Esophagus muscularis mucosa (tissue), 4 donors: ENCODE data around the gene IGSF21. TPM values are rescaled to one million over a fixed set of nuclear protein-coding genes. Genes with fewer than 3 reads are reported as not detected.

ENCODE experiments used
- DNase-seq: peaks from one replicate; pipeline ENCODE4 v3.0.0-alpha.2; 2017; ENCODE audit errors: extremely low spot score
- H3K27ac ChIP-seq, 4 donors: fragments of 200-600 bp; sonication (generic); replicated peaks in 1 of 4; 1 replicate in 3 of 4; 2 replicates in 1 of 4; pipeline ENCODE4 v1.5.1; 2016 to 2019; ENCODE audit warnings: mild to moderate bottlenecking in 1 of 4
- H3K27me3 ChIP-seq, 4 donors: fragments of 200-600 bp; sonication (generic); one replicate each; pipeline versions ENCODE4 v1.5.1 to v1.6.0; 2016 to 2019
- H3K36me3 ChIP-seq, 4 donors: fragments of 200-600 bp; sonication (generic); one replicate each; pipeline ENCODE4 v1.5.1; 2016 to 2019
- H3K4me1 ChIP-seq, 4 donors: fragments of 200-600 bp; sonication (generic); one replicate each; pipeline ENCODE4 v1.5.1; 2016 to 2019
- H3K4me3 ChIP-seq, 4 donors: fragments of 200-600 bp; sonication (generic); 1 replicate in 2 of 4; 2 replicates in 2 of 4; pipeline ENCODE4 v1.5.1; 2016 to 2019; ENCODE audit warnings: mild to moderate bottlenecking in 4 of 4, moderate library complexity in 1 of 4
- H3K9me3 ChIP-seq, 4 donors: fragments of 200-600 bp; sonication (generic); 1 replicate in 3 of 4; 2 replicates in 1 of 4; pipeline ENCODE4 v1.5.1; 2016 to 2019
- EP300 ChIP-seq: sonication (generic); formaldehyde crosslinking; IDR thresholded peaks from one replicate; pipeline ENCODE4 v1.6.1; 2017; ENCODE audit warnings: antibody characterized with exemption
- POLR2A ChIP-seq: fragments of 450-650 bp; IDR thresholded peaks from one replicate; pipeline ENCODE4 v1.6.1; 2017; ENCODE audit warnings: antibody characterized with exemption, moderate library complexity, mild to moderate bottlenecking, low read depth
- POLR2AphosphoS5 ChIP-seq, 2 donors: sonication (generic); formaldehyde crosslinking; IDR thresholded peaks; one replicate each; pipeline ENCODE4 v1.6.1; 2017; ENCODE audit warnings: antibody characterized with exemption in 2 of 2
- WGBS: methylation state at CpG from one replicate; pipeline ENCODE4 v1.1.5; 2018; 5-methylcytosine and 5-hydroxymethylcytosine counted together
- intact Hi-C: fragments of 100-400 bp; cut with DNase I; formaldehyde crosslinking; loops from one replicate; pipeline ENCODE4 v1.15.1; 2023
- total RNA-seq, 4 donors: library from RNA; depleted of rRNA; stranded (reverse); fragments of >200 nt; gene quantifications; one replicate each; pipeline versions ENCODE4 v1.1.0 to v1.2.1, GENCODE V29; 2016
- TF ChIP-seq, protein P1 (sequence below), 3 experiments: fragments of 200-600 bp in 2 of 3; fragments of 450-650 bp in 1 of 3; sonication (generic) in 2 of 3; IDR thresholded peaks; one replicate each; pipeline ENCODE4 v1.5.1; 2017 to 2019; ENCODE audit warnings: antibody characterized with exemption in 3 of 3, mild to moderate bottlenecking in 2 of 3, moderate library complexity in 1 of 3

IGSF21 gene
- total RNA-seq, 4 donors from 2014 or later = 1.1 to 2.7 (median 1.2) TPM

DNA sequence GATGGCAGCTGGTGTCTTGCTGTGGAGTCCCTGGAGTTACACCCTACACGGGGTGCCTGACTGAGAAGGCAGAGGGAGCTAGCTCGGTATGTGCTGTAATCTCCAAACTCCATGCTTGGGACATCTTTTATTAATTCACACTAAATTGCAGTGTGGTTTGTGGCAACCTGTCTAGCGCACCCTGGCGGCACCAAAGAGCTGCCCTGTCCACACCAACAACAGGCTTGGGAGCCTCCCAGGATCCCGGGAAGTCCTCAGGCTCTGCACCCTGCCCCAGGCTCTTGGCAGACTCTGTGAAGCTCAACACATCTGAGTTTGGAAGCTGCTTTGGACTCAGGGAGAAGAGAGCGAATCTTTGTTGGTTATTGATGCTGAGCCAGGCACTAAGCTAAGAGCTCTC lies 138.9 kb downstream of the IGSF21 start:
- intact Hi-C loops = no loop called here
- TF ChIP-seq EP300 (no peak), POLR2AphosphoS5 (IDR thresholded peaks at IDR 0.05) (no peak), POLR2A (no peak)
- TF ChIP-seq, protein P1, sequence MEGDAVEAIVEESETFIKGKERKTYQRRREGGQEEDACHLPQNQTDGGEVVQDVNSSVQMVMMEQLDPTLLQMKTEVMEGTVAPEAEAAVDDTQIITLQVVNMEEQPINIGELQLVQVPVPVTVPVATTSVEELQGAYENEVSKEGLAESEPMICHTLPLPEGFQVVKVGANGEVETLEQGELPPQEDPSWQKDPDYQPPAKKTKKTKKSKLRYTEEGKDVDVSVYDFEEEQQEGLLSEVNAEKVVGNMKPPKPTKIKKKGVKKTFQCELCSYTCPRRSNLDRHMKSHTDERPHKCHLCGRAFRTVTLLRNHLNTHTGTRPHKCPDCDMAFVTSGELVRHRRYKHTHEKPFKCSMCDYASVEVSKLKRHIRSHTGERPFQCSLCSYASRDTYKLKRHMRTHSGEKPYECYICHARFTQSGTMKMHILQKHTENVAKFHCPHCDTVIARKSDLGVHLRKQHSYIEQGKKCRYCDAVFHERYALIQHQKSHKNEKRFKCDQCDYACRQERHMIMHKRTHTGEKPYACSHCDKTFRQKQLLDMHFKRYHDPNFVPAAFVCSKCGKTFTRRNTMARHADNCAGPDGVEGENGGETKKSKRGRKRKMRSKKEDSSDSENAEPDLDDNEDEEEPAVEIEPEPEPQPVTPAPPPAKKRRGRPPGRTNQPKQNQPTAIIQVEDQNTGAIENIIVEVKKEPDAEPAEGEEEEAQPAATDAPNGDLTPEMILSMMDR (IDR thresholded peaks at IDR 0.05) = no peak
- peaks cover 0 to 10% (median 9%) of the 10 kb centered on the region in 4 donors for H3K9me3 ChIP-seq
- DNase-seq = no peak
- H3K4me3 ChIP-seq = no peak overlapping the region
- H3K27ac ChIP-seq = no peak overlapping the region
- peaks cover 0 to 69% (median 0%) of the 10 kb centered on the region in 4 donors for H3K27me3 ChIP-seq
- no peaks in the 10 kb centered on the region for H3K36me3 ChIP-seq
- H3K4me1 ChIP-seq = no peaks in the 10 kb centered on the region
- 76% methylated on average over 6 of the region's 6 CpGs for WGBS

GRCh38 chr1:18247151-18247550 lies 139.6 kb downstream of the IGSF21 start:
- no peaks in the 10 kb centered on the region for H3K4me1 ChIP-seq
- intact Hi-C loops = no loop called here
- H3K4me3 ChIP-seq = no peak overlapping the region
- 51% methylated on average over 3 of the region's 4 CpGs for WGBS
- H3K27ac ChIP-seq = no peak overlapping the region
- H3K36me3 ChIP-seq = no peaks in the 10 kb centered on the region
- H3K9me3 ChIP-seq = peaks cover 0 to 16% (median 12%) of the 10 kb centered on the region in 4 donors
- no peak for DNase-seq
- peaks cover 0 to 68% (median 0%) of the 10 kb centered on the region in 4 donors for H3K27me3 ChIP-seq
- TF ChIP-seq EP300 (no peak), POLR2A (no peak), POLR2AphosphoS5 (IDR thresholded peaks at IDR 0.05) (no peak)
- TF ChIP-seq, protein P1 (IDR thresholded peaks at IDR 0.05) = no peak

DNA sequence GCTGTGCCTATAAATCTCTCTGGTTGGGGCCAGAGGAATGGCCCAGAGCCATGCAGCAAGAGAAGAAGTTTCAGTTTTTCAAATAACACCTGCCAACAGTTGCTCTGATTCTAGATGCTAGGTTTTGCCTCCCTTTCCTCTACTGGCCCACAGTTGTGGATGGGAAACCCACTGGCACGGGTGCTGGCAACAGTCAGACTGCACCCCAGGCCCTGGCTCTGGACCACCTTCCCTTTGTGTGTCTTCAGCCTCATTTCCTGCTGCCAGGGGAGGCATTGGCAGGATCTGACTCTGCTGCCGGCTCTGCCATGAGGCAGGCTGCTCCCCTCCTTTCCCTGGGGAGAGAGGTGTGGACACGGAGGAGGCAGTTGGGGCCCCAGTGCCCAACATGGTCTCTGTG lies 142.0 kb downstream of the IGSF21 start:
- 52% methylated on average over 3 of the region's 3 CpGs for WGBS
- TF ChIP-seq EP300 = no peak
- TF ChIP-seq POLR2A = no peak
- TF ChIP-seq, protein P1 (IDR thresholded peaks at IDR 0.05) = no peak
- TF ChIP-seq POLR2AphosphoS5 (IDR thresholded peaks at IDR 0.05) = no peak
- no peak overlapping the region for H3K27ac ChIP-seq
- no peak overlapping the region for H3K4me3 ChIP-seq
- H3K27me3 ChIP-seq = peaks cover 0 to 58% (median 0%) of the 10 kb centered on the region in 4 donors
- H3K36me3 ChIP-seq = no peaks in the 10 kb centered on the region
- intact Hi-C loops = no loop called here
- no peak for DNase-seq
- no peaks in the 10 kb centered on the region for H3K4me1 ChIP-seq
- peaks cover 0 to 18% (median 12%) of the 10 kb centered on the region in 4 donors for H3K9me3 ChIP-seq

GRCh38 chr1:18253093-18253492 lies 145.5 kb downstream of the IGSF21 start:
- WGBS = 70% methylated on average over 4 of the region's 4 CpGs
- H3K4me3 ChIP-seq = no peak overlapping the region
- peaks cover 0 to 18% (median 12%) of the 10 kb centered on the region in 4 donors for H3K9me3 ChIP-seq
- H3K27me3 ChIP-seq = peaks cover 0 to 67% (median 3%) of the 10 kb centered on the region in 4 donors
- no peak overlapping the region for H3K27ac ChIP-seq
- TF ChIP-seq, protein P1 (IDR thresholded peaks at IDR 0.05) = no peak
- TF ChIP-seq POLR2AphosphoS5 (IDR thresholded peaks at IDR 0.05) = no peak
- TF ChIP-seq POLR2A = no peak
- TF ChIP-seq EP300 = no peak
- no peaks in the 10 kb centered on the region for H3K36me3 ChIP-seq
- DNase-seq = no peak
- intact Hi-C loops = no loop called here
- no peaks in the 10 kb centered on the region for H3K4me1 ChIP-seq
